Ishikawa (cell line): Measurements from ENCODE around the gene RSRC2.

ENCODE experiments used
- EGR1 ChIP-seq: IDR thresholded peaks from 2 replicates; pipeline ENCODE4 v1.6.1; 2012
- EP300 ChIP-seq: IDR thresholded peaks from 2 replicates; pipeline ENCODE4 v1.6.1; 2012; ENCODE audit warnings: borderline replicate concordance
- RAD21 ChIP-seq: IDR thresholded peaks from 2 replicates; pipeline ENCODE4 v1.6.1; 2012; ENCODE audit warnings: low read depth
- TCF12 ChIP-seq: IDR thresholded peaks from 2 replicates; pipeline ENCODE4 v1.6.1; 2012; ENCODE audit warnings: low read depth
- TEAD4 ChIP-seq: IDR thresholded peaks from 2 replicates; pipeline ENCODE4 v1.6.1; 2012
- YY1 ChIP-seq: IDR thresholded peaks from 2 replicates; pipeline ENCODE4 v1.6.1; 2012; ENCODE audit warnings: low read depth
- TF ChIP-seq, protein P1 (sequence below): IDR thresholded peaks from 2 replicates; pipeline ENCODE4 v1.6.1; 2012

DNA sequence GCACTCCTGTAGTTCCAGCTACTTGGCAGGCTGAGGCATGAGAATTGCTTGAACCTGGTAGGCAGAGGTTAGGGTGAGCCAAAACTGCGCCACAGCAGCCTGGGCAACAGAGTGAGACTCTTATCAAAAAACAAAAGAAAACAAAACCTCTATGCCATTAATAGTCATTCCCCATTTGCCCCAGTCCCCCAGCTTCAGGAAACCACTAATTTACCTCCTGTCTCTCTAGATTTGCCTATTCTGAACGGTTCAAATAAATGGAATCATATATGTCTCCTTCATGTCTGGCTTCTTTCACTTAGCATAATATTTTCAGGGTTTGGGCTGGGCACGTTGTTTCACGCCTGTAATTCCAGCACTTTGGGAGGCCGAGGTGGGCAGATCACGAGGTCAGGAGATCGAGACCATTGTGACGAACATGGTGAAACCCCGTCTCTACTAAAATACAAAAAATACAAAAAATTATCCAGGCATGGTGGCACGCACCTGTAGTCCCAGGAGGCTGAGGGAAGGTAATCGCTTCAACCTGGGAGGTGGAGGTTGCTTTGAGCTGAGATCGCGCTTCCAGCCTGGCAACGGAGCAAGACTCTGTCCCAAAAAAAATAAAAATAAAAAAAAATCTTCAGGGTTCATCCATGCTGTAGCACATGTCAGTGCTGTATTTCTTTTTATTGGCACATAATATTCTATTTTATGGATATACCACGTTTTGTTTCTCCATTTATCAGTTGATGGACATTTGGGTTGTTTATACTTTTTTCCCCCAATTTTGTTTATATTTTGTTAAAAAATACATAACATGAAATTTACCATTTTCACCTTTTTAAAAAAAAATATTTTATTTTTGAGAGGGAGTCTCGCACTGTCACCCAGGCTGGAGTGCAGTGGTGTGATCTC lies 32.3 kb upstream of the RSRC2 start:
- TF ChIP-seq YY1 (no peak), EGR1 (no peak), TCF12 (no peak), EP300 (no peak), TEAD4 (no peak), RAD21 (no peak)
- TF ChIP-seq, protein P1, sequence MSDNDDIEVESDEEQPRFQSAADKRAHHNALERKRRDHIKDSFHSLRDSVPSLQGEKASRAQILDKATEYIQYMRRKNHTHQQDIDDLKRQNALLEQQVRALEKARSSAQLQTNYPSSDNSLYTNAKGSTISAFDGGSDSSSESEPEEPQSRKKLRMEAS: no peak
